ENCODE results near the gene CSRNP3.

- no peak for TF ChIP-seq EZH2phosphoT487 (IDR thresholded peaks at IDR 0.05; ENCODE audit: borderline replicate concordance)
- no peak for TF ChIP-seq CTCF (conservative IDR thresholded peaks at IDR 0.05; ENCODE audit: low read length)
These were observed 160.3 kb downstream of the CSRNP3 start for GRCh38 chr2:165629776-165630175.

All from Loucy (cell line).